ENCODE results near the gene SLC38A8.

Gene SLC38A8

GRCh38 chr16:84036982-84037425 lies 5.6 kb downstream of the SLC38A8 start:
- DNase-seq (ENCODE audit: extremely low read depth, insufficient read length) = no peak
- H3K27me3 ChIP-seq (replicated peaks; ENCODE audit: control insufficient read depth, insufficient read depth, low read length) = no peaks in the 10 kb centered on the region; the same call in 1 of the 2 replicates
- TF ChIP-seq CTCF (IDR thresholded peaks at IDR 0.05; ENCODE audit: insufficient read depth, low read length, poor library complexity, severe bottlenecking) = no peak
- H3K4me3 ChIP-seq (replicated peaks; ENCODE audit: low read depth, low read length) = no peak overlapping the region
- H3K36me3 ChIP-seq (ENCODE audit: control insufficient read depth, insufficient read depth, low read length) = no peaks in the 10 kb centered on the region

DNA sequence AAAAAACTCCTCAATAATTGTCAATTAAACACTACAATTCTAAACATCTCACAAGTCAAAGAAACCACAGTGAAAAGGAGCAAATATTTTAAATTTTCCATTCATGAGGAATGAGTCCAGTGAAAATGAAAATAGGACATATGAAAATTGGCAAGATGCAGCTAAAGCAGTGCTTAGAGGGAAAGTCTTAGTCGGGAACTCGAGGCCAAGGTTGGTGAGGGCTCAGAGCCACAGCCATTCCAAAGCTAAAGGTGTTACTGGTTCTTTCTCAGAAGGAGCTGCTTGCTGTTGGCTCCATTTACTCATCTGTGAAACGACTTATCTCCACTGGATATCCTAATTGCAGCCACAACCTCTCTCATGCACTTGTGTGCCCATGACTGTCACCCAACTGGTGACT lies 6.5 kb downstream of the SLC38A8 start:
- no peak for TF ChIP-seq CTCF (IDR thresholded peaks at IDR 0.05; ENCODE audit: insufficient read depth, low read length, poor library complexity, severe bottlenecking)
- DNase-seq (ENCODE audit: extremely low read depth, insufficient read length) = no peak
- H3K4me3 ChIP-seq (replicated peaks; ENCODE audit: low read depth, low read length) = no peak overlapping the region
- H3K36me3 ChIP-seq (ENCODE audit: control insufficient read depth, insufficient read depth, low read length) = no peaks in the 10 kb centered on the region
- H3K27me3 ChIP-seq (replicated peaks; ENCODE audit: control insufficient read depth, insufficient read depth, low read length) = no peaks in the 10 kb centered on the region; the same call in 1 of the 2 replicates

GRCh38 chr16:84034516-84034915 lies 8.1 kb downstream of the SLC38A8 start:
- Histone ChIP-seq H3K27me3 (replicated peaks; ENCODE audit: control insufficient read depth, insufficient read depth, low read length) (no peaks in the 10 kb centered on the region; the same call in 1 of the 2 replicates), H3K36me3 (ENCODE audit: control insufficient read depth, insufficient read depth, low read length) (no peaks in the 10 kb centered on the region), H3K4me3 (replicated peaks; ENCODE audit: low read depth, low read length) (no peak overlapping the region)
- TF ChIP-seq CTCF (IDR thresholded peaks at IDR 0.05; ENCODE audit: insufficient read depth, low read length, poor library complexity, severe bottlenecking) = no peak
- no peak for DNase-seq (ENCODE audit: extremely low read depth, insufficient read length)

DNA sequence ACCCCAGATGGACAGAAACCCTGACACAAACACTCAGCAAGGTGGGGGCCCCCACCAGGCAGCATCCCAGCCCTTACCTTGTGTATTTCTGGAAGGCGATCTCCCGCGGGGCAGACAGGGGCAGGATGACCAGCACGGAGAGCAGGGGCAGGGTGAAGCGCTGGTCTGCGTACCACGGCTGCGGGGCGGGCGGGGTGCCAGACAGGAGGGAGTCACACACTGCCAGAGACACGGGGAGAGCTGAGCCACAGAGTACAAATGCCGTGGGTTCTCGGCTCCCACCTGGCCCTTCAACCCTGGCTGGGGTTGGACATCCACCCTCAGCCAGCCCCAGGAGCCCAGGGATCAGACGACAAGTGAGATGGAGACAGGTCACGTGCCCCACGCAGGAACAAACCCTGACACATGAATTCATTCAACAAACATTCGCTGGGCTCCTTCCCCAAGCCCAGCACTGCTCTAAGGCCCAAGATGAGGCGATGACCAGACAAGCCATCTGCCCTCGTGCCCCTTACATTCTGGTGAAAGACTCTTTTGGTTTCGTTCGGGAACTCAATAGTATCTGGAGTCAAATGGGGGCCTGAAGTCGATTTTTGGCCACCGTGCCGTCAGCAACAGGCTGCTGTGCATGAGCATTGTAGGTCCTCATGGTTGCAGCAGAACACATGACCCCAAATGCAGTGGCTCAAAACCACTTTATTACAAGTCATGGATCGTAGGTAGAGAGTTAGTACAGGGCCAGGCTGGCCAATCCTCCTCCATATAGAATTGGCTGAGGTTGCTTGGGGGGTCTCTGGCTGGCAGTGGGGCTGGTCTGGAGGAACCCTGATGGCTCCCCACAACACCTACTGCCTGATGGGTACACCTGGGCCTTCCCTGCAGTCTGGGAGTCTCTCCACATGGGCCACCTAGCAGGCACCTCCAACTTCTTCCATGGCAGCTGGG lies 9.1 kb downstream of the SLC38A8 start:
- no peaks in the 10 kb centered on the region for H3K36me3 ChIP-seq (ENCODE audit: control insufficient read depth, insufficient read depth, low read length)
- no peak overlapping the region for H3K4me3 ChIP-seq (replicated peaks; ENCODE audit: low read depth, low read length)
- peaks cover 1% of the 10 kb centered on the region; the same call in 1 of the 2 replicates for H3K27me3 ChIP-seq (replicated peaks; ENCODE audit: control insufficient read depth, insufficient read depth, low read length)
- DNase-seq (ENCODE audit: extremely low read depth, insufficient read length) = no peak
- TF ChIP-seq CTCF (IDR thresholded peaks at IDR 0.05; ENCODE audit: insufficient read depth, low read length, poor library complexity, severe bottlenecking) = no peak

DNA sequence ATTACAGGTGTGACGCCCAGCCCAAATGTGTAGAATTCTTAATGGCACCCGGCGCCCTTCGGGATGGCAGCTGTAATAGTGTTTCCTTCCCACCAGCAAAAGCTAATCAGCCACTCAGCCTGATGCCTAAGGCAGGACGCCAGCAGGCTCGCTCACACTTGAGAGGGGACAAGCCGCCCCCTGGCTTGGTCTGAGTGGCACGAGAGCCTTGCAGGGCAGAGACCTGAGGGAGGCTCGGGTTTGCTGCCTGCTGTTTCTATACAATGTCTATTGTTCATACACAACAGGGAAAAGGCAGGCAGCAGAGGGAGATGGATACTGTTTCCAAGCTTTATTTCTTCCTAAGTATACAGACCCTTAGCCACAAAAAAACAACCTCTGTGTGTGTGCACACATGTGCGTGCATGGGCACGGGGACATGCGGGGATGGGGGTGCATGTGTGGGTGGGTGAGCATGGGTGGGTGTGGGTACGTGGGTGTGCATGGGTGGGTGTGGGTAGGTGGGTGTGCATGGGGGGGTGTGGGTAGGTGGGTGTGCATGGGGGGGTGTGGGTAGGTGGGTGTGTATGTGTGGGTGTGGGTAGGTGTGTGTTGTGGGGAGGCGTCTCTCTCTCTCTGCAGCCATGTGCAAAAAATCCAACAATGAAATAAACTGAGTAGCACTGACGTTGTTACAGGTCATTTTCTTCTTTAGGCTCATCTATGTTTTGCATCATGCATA lies 10.0 kb downstream of the SLC38A8 start:
- no peak for TF ChIP-seq CTCF (IDR thresholded peaks at IDR 0.05; ENCODE audit: insufficient read depth, low read length, poor library complexity, severe bottlenecking)
- Histone ChIP-seq H3K27me3 (replicated peaks; ENCODE audit: control insufficient read depth, insufficient read depth, low read length) (peaks cover 1% of the 10 kb centered on the region; the same call in 1 of the 2 replicates), H3K36me3 (ENCODE audit: control insufficient read depth, insufficient read depth, low read length) (no peaks in the 10 kb centered on the region), H3K4me3 (replicated peaks; ENCODE audit: low read depth, low read length) (no peak overlapping the region)
- DNase-seq (ENCODE audit: extremely low read depth, insufficient read length) = no peak

Measured in GM06990 (cell line).